ENCODE data around the gene DARS1.

Gene DARS1

DNA sequence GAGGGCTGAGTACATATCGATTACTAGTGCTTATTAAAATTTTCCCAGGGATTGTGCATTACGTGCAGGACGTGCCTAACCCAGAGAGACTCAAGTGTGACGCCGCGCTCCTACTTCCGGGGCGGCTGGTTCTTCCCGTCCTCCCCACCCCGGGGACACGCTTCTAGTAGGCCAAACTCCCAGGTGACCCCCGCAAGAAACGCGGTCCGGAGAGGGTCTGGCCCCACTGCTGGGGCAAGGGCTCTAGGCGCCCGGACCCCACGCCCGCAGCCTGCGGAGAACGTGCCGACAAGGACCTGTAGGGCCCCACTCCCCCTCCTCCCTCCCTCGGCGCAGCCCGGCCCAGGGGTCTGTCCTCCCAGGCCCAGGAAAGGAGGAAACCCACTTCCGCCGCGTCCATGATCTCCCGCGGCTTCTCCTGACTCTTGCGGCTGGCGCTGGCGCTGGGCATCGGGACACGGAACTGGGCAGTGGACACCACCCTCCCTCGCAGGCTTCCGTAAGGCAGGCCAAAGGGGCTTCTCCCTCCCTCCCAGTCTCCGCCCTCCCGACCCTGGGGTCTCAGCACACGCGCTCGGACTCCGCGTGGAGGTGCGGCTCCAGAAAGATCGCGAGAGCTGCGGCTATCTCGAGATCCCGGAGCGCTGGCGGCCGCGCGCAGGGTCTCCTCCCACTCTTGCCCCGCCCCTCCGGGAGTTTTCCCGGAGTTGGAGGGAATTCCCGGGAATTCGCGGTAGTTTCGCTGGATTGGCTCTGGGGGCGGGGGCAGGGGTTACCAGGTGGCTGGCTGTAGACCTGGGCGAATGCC is at the start of gene DARS1:
TSS of gene DARS1 (minus strand) at position 609 of the 808 bp plus-strand sequence. CDS start at position 451, 158 bp downstream.
- peak; percentile 87 to 93 for DNase-seq

DNA sequence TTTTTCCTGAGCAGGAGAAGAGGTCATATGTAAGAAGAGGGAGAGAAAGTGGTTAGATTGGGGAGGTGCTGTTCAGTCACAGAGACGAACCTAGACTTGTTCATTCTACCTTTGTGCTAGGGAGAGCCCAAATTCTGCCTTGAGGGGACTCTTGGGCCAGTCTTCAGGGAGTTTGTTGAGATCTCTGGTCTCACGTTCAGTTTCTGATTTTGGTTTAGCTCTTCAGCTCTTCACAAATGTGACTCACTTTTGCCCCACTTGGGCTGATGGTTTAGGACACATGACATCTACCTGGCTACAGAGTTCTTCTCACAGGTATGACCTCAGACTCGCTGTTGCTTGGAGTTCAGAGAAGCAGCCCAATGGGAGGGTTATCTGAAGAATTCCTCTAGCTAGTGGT is 49.2 kb upstream of the DARS1 start:
- DNase-seq = no peak

DNA sequence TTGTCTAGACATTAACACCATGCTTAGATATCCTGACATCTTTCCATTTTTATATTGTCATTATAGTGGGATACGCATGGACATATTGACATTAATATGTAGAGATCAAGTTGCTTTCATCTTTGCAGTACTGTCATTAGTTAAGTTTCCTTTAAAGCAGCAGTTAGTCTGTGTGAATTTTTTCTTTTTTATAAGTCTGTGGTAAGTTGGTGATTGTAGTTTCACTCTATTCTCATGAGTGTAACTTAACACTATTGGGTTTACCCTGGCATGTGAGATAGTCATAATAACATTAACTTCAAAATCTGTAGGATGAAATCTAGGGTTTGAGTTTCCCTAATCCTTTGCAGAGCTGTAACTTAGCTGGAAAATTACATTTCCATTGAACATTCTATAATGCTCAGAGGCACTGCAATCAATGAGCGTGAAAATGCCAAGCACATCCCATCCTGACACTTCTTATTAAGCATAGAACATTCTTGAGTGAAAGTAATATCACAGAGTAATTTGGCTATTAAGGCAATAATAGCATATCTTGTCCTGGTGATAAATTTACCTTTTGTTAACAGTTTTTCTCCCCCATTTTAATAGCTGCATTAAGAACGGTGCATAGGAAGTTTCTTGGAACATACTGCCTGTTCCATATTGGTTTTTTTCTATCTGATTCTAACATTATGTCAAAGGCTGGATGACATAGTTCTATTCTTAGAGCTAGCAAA is 47.5 kb upstream of the DARS1 start:
- no peak for DNase-seq

- DNase-seq = no peak
Observed at GRCh38 chr2:136032192-136032591, 46.8 kb upstream of the DARS1 start.

- DNase-seq = no peak
Observed at GRCh38 chr2:136031711-136032110, 46.3 kb upstream of the DARS1 start.

DNA sequence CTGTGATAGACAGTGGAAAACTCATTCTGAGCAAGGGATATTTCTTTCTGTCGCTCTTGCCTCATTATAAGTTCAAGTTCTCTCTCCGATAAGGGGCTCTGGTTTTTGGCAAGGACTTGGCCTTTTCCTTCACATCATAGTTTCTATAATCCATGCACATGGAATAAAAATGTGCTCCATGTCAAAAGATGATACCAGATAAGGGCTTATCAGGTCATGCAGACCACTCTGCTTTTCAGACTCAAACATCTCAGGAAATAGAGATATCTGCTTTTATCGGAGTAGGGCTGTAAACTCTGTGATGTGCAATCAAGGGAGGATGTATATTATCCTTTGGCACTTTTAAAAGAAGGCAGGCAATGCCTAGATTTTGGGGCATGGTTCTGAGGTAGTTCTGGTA is 45.0 kb upstream of the DARS1 start:
- no peak for DNase-seq

GRCh38 chr2:136029149-136029548 is 43.7 kb upstream of the DARS1 start:
- DNase-seq = no peak

DNA sequence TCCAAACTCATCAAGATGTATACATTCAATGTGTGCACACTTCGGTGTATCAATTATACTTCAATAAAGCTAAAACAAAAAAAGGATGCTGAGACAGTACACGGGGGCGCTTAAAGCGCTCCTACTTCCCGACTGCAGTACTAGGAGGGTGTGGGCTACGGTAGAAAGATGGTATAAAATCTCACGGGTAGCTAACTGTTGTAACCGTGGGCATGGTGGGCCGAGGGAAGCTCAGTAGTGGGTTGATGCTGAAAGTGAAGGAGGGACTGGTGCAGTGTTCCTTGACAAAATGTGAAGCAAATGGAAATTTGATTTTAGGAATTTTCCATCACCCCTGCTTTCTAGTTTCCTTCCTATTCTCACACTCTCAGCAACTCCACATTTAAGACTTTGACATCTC is 42.6 kb upstream of the DARS1 start:
- no peak for DNase-seq

DNA sequence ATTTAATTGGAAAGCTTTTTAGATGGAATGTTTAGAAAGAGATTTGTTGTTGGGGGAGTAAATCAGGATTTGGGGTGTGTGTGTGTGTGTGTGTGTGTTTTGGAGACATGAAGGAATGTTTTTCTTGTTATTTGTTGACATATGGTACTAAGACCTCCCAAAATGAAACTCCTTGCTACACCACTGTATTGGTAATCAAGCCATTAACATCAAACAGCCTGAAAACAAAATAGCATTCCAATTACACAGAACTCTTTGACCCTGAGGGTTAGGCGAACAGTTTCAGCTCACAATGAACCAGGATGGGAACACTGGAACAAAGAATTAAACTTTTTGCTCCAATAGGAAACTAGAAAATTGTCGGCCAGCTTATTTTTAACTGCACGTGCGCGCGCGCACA is 41.7 kb upstream of the DARS1 start:
- no peak for DNase-seq

- DNase-seq = peak; percentile 7 to 22
Observed at GRCh38 chr2:136025057-136025973, 39.9 kb upstream of the DARS1 start.

DNA sequence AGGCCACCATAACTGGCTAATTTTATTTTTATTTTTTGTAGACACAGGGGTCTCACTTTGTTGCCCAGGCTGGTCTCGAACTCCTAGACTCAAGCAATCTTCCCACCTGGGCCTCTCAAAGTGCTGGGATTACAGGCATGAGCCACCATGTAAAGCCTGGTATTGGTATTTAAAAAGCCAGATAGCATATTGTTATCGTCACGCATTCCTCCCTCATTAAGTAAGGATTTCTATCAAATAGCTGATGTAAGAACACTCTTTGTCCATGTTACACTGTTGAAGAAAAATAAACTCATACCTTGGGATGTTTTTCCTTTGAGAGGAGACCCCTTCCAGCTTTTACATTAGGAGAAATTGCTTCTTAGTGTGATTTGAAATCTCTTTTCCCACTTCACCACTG is 39.2 kb upstream of the DARS1 start:
- no peak for DNase-seq

DNA sequence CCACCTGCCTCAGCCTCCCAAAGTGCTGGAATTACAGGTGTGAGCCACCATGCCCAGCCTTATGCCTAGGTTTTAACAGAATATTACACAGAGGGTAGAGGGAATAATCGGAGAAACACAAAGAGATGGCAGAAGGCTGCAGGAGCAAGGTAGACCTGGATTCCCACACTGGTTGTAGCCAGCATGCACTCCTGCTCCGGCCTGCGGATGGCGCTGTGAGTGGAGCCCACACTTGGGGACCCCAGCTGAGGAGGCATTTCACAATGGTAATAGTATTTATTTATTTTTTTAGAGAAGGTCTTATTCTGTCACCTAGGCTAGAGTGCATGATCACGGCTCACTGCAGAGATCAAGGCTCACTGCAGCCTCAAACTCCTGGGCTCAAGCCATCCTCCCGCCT is 38.8 kb upstream of the DARS1 start:
- DNase-seq = no peak

- no peak for DNase-seq
Observed at GRCh38 chr2:136023416-136023815, 38.0 kb upstream of the DARS1 start.

- no peak for DNase-seq
Observed at GRCh38 chr2:136022396-136023146, 37.1 kb upstream of the DARS1 start.

- DNase-seq = no peak
Observed at GRCh38 chr2:136021976-136022375, 36.5 kb upstream of the DARS1 start.

DNA sequence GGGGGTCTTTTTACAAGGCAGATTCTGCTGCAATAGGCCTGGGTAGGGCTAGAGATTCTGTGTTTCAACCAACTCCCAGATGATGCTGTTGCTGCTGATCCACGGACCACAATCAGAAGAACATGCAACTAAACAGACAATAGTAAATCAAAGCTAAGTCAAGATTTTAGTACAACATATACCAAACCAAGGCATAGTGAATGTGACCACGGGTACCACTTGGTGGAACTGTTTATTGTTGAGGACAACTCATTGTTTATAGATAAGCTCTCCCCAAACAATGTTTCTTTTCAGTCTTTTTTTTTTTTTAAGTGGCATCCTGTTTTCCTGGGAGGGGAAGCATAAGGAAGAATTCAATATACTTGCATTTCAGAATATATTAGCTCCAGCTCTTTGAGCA is 36.0 kb upstream of the DARS1 start:
- DNase-seq = no peak

DNA sequence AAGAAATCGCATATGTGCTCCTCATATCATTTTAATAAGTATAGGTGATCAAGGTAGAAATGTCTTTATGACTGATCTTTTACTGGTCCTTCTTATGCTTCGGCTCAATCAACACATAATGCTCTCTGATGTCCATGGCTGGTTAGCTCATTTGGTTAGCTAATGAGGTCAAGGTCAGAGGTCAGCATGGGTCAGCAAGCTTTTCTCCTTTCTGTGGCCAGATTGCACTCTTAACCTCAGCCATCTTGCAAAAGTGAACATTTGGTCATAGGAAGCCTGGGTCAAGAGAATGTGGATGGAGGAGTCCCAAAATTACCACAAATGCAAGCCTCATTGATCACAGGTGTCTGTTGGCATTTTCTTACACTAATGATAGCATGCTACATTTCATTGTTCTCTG is 35.4 kb upstream of the DARS1 start:
- DNase-seq = no peak

GRCh38 chr2:136019825-136020224 is 34.4 kb upstream of the DARS1 start:
- no peak for DNase-seq

DNA sequence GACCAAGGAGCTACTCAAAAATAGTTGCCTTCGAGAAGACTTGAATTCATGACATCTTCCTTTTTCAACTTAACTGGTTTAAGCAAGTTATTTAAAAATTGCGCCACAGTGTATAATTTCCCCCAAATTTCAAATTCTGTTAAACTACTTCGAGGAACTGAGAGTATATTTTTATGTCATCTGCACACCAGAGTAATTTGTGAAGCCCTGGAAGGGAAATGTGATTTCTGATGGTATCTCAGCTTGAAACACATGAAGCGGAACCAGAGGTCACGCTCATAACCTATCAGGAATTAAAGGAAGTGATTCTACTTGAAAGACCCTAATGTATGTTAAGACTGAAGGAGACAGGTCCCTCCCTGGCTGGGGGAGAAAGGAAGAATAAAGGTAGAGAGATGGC is 33.9 kb upstream of the DARS1 start:
- no peak for DNase-seq

GRCh38 chr2:136017786-136018185 is 32.4 kb upstream of the DARS1 start:
- DNase-seq = no peak

DNA sequence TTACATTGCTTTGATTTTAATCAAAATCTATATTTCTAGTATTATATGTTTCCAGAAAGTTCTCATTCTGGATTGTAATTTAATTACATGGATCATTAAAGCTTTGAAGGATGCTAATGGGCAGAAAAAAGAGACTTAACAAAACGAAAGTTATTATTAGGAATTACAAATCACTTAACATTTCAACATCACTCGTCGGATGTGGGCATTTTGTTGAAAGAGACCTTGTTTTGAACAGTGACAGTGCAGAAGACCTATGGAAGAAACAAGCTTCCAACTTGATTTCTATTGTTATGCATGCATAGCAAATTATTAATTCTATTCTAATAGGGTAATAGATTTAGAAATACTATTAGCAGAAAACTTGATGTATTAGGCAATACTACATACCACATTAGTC is 31.4 kb upstream of the DARS1 start:
- no peak for DNase-seq

DNA sequence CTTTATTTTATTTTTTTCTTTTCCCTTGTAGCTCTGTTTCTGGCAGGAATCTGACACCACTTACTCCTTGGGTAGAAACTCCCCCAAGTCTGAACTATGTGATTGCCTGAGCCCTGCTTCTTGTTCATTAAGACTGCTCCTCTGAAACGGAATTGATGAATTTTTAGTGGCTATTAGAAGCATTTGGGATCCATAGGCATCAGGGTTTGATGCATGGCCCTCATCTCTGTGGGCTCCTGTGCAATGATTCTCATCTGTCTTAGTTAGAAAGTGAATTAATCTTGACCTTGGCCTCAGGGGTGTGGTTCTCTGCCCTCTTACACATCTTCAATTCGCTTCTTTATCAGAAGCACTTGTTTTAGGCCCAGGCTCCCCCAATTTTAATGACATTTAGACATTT is 31.0 kb upstream of the DARS1 start:
- no peak for DNase-seq

- no peak for DNase-seq
Observed at GRCh38 chr2:136015699-136016098, 30.3 kb upstream of the DARS1 start.

Data from NCI-H2081 (cell line).